Neutrophil (primary cell): Measurements from ENCODE around the gene TTC21A.

Experiments used
- H3K27ac ChIP-seq: fragments of 200-600 bp; sonication (generic); 2 replicates; pipeline ENCODE4 v1.5.1; 2016; ENCODE audit warnings: mild to moderate bottlenecking, moderate library complexity
- H3K27me3 ChIP-seq: fragments of 200-600 bp; sonication (generic); 2 replicates; pipeline ENCODE4 v1.6.0; 2016; ENCODE audit warnings: mild to moderate bottlenecking
- H3K36me3 ChIP-seq: fragments of 200-600 bp; sonication (generic); 2 replicates; pipeline ENCODE4 v1.5.1; 2017
- H3K4me1 ChIP-seq, 2 experiments: fragments of 200-600 bp in 1 of 2; sonication (generic) in 1 of 2; 1 replicate in 1 of 2; 2 replicates in 1 of 2; pipeline versions ENCODE4 v1.5.1 to v1.6.1; 2013 to 2016; ENCODE audit warnings: low read depth in 1 of 2, low read length in 1 of 2, mild to moderate bottlenecking in 1 of 2, moderate library complexity in 1 of 2; ENCODE audit not compliant: control insufficient read depth in 1 of 2, insufficient read depth in 1 of 2
- H3K4me3 ChIP-seq, 2 experiments: fragments of 200-600 bp in 1 of 2; sonication (generic) in 1 of 2; 1 replicate in 1 of 2; 2 replicates in 1 of 2; pipeline ENCODE4 v1.5.1; 2013 to 2016; ENCODE audit warnings: low read depth in 1 of 2, low read length in 1 of 2, mild to moderate bottlenecking in 1 of 2, moderate library complexity in 1 of 2
- H3K9me3 ChIP-seq: fragments of 200-600 bp; sonication (generic); 2 replicates; pipeline ENCODE4 v1.5.1; 2016
- CTCF ChIP-seq: fragments of 200-600 bp; sonication (generic); IDR thresholded peaks from 2 replicates; pipeline ENCODE4 v1.5.1; 2016; ENCODE audit warnings: antibody characterized with exemption

Gene TTC21A

GRCh38 chr3:39126532-39127071 lies 19.1 kb downstream of the TTC21A start:
- Histone ChIP-seq H3K27me3 (no peaks in the 10 kb centered on the region), H3K27ac (peak overlapping the region; percentile 15), H3K4me1 (peaks cover 0 to 9% of the 10 kb centered on the region in 2 experiments), H3K36me3 (no peaks in the 10 kb centered on the region), H3K9me3 (no peaks in the 10 kb centered on the region), H3K4me3 (no peak overlapping the region)
- no peak for TF ChIP-seq CTCF

DNA sequence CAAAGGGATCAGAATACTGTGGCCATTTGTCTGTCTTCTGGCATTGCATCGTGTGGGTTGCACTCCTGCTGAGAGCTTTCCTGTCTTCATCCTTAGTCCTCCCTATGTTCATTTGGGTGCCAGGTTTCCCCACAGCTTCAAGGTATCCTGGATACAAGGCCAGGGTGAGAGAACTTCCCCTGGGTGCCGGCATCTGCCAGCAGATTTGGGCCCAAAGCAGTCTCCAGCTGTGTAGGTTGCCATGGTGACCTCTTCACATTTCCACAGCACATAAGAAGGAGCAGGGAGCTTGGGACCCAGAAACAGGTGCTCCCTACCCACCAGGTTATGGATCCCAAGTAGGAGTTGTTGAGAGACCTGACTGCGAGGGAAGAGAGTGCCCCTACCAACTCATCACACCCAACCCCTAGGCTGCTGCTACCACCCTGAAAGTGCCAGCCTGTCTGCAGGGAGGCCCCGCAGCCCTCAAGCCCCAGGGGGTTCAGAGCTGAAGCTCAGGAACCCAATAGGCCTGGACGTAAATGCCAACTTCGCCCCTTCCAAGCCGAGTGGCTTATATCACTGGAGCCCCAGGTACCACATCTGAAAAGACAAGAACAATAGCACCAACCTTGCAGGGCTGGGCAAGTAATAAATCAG lies 19.9 kb downstream of the TTC21A start:
- Histone ChIP-seq H3K4me1 (peaks cover 0 to 9% of the 10 kb centered on the region in 2 experiments), H3K9me3 (no peaks in the 10 kb centered on the region), H3K27ac (peak overlapping the region; percentile 15), H3K4me3 (no peak overlapping the region), H3K36me3 (no peaks in the 10 kb centered on the region), H3K27me3 (no peaks in the 10 kb centered on the region)
- TF ChIP-seq CTCF: no peak

DNA sequence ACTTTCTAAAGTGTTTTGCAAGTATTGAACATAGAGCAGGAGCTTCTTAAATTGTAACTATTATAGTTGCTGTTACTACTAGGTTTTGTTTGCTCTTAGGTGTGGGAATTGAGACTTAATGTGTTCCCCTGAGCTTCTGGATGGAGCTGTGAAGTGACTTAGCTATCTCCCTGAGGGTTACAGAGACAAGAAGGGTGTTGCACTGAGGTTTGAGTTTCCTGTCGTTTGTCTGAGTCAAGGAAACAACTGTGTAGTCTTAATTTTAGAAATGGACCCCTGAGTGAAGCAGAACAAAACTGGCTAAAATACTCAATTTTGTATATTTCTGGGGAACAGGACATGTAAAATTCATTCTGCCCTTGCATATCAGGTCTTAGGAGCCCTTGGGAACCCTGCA lies 20.4 kb downstream of the TTC21A start:
- H3K4me1 ChIP-seq: peaks cover 0 to 9% of the 10 kb centered on the region in 2 experiments
- no peaks in the 10 kb centered on the region for H3K36me3 ChIP-seq
- H3K4me3 ChIP-seq: no peak overlapping the region
- no peak overlapping the region for H3K27ac ChIP-seq
- no peaks in the 10 kb centered on the region for H3K27me3 ChIP-seq
- TF ChIP-seq CTCF: no peak
- no peaks in the 10 kb centered on the region for H3K9me3 ChIP-seq

DNA sequence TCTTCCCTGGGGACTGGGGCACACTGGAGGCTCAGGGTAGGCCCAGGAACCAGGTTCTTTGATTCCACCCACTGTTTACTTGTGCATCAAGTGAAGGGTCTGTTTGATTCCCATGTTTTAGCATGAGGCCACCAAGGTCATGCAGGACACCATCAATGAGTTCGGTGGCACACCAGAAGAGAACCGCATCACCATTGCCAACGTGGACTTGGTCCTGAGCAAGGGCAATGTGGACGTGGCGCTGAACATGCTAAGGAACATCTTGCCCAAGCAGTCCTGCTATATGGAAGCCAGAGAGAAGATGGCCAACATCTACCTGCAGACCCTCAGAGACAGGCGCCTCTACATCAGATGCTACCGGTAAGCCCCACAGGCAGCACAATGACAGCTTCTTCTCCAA lies 21.5 kb downstream of the TTC21A start:
- no peaks in the 10 kb centered on the region for H3K9me3 ChIP-seq
- H3K27ac ChIP-seq: no peak overlapping the region
- H3K4me3 ChIP-seq: no peak overlapping the region
- H3K27me3 ChIP-seq: no peaks in the 10 kb centered on the region
- no peaks in the 10 kb centered on the region for H3K36me3 ChIP-seq
- TF ChIP-seq CTCF: no peak
- H3K4me1 ChIP-seq: peaks cover 0 to 9% of the 10 kb centered on the region in 2 experiments

DNA sequence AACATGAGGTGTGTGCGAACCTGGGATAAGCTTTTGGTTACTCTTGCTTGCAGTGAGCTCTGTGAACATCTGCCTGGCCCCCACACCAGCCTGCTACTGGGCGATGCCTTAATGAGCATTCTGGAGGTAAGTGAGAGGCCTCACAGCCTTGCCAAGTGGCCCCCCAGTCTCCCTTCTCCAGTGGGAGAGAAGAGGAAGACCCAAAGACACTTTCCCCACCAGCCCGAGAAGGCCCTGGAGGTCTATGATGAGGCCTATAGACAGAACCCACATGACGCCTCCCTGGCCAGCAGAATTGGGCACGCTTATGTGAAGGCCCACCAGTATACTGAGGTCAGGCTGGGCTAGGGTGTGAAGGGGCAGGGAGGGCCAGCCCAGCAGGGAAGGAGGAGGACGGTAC lies 22.5 kb downstream of the TTC21A start:
- no peaks in the 10 kb centered on the region for H3K27me3 ChIP-seq
- H3K9me3 ChIP-seq: no peaks in the 10 kb centered on the region
- no peak for TF ChIP-seq CTCF
- H3K4me1 ChIP-seq: peaks cover 0 to 9% of the 10 kb centered on the region in 2 experiments
- H3K4me3 ChIP-seq: no peak overlapping the region
- no peak overlapping the region for H3K27ac ChIP-seq
- H3K36me3 ChIP-seq: no peaks in the 10 kb centered on the region
